ENCODE results near the gene CAPN10.

Gene CAPN10

DNA sequence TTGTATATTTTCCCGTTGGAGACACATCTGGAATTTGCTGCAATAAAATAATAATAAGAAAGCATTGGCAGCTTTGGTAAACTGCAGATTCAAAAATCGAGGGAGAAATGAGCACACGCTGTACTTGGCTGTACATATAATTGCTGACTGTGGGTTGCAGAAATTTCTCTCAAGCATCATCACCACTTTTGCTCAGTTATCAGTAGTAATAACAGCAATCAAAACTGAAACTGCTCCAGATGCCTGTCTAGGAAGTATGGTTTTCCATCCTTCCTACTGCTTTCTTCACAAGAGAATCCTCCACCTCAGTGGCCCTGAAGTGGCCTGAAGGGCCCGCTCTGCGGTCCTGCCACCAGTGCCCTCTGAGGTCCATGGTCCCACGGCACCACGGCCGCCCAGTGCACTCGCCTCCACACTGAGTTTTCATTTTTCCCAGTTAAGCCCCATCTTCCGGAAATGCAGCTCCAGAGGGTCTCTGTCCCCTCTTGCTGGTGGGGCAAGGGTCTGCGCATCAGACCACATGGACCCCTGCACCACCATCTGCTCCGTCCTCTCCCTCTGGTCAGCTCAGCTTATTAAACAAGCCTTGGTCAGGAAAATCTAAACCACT, 22.5 kb upstream of the CAPN10 start:
- DNase-seq, result no peak

DNA sequence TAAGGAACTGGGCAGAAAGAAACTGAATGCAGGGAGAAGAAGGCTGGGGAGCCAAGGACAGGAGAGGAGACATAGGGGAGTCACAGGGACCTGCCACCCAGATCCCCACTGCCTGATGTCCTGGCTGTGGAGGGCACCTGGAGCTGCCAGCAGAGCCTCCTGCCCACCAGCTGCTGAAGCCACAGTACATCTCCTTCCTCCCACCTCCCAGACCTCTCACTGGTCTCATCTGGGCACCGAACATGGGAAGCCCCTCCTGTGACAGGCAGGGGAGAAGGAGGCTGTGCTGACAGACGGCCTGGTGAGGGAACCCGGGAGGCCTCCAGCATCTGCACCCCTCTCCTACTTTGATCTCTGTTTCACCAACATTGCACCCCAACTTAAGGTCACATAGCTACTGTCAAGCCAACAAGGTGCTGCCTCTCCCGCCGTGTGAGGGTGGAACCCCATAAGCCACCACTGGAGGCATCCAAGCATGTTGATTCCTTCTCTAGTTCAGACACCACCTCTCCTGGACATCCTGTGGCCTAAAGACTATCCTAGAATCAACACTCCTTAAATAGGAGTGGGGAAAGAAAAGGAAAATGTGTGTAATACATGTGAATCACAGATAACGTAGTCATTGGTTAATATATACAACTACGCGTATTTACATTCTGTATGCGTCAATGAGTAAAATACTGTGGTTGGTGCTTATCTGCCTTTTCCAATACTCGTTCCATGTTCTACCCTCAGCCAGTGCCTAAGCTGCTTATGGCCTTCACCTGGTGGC, 21.8 kb upstream of the CAPN10 start:
- no peak for DNase-seq

DNA sequence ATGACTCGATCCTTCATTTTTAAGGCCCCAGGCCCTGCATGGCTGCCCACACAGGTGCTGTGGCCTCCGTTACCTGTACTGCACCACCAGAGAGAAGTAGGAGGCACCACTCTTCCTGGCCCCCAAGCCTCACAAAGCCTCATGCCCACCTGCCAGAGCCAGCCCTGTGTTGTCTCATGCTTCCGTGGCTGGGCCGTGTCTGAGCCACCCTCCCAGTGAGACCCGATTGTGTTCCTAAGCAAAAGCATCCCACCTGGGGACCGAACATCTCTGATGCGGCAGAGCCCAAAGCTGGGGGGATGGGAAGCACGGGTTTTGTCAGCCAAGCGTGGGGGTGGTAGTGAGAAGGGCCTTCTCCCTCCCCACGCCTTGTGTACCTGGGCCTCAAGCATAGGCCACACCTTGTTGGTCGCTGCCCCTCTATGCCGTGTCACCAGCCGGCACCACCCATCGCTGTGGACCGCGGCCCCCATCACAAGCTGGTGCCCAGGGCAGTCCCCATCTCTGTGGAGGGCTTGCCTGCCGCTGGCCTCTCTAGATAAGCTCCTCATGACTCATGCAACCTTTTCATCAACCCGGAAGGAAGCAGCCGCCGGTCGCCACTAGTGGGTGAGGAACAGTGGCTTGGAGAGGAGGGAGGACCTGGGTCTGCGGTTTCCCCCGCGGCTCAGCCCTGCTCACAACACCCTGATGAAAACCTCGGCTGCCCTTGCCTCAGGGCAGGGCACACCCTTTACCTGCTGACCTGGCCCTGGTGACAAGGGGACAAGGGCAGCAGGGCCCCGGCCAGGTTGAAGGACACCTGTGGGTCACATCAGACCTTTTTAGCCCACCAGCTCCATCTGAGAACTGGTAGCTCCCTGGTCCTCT, 21.0 kb upstream of the CAPN10 start:
- peak; percentile 78 for DNase-seq

DNA sequence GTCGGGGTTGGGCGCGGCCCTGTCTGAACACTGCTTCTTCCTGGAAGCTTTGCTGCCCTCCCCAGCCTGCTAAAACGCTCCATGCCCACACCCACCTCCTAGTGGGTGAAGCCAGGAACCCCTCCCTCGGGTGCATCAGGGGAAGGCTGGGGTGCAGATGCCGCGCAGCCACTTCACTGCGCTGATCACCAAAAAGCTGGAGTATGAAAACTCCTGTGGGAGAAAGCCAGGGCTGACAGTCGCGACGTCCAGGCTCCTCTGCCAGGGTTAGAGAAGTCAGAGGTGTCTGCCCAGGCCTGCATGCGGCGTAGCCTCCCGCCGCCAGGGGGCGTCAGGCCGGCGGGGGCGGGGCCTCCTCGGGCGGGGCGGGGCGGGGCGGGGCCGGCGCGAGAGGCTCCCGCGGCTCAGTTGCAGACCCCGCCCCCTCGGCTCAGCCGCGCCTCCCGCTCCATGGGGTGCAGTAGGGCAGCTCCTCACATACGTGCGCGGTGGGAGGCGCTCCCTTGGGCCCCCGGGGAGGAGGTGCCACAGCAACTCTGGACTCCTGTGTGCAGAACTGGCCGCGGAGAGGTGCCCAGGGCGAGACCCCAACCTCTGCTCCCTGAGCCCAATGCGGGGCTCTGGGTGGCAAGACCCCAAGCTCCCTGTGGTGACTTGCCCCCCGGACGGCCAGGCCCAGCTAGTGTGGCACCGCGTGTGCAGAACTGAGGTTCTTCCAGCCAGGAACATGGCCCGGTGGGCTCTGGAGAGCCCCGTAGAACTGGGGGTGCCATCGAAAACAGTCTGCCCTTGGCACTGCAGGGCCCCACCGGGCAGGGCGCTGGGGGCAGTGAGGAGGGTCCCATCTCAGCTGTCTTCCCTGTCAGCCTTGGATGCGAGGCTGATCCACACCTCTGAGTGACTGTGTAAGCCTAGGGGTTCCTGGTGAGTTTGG, 20.1 kb upstream of the CAPN10 start:
- peak; percentile 93 for DNase-seq

DNA sequence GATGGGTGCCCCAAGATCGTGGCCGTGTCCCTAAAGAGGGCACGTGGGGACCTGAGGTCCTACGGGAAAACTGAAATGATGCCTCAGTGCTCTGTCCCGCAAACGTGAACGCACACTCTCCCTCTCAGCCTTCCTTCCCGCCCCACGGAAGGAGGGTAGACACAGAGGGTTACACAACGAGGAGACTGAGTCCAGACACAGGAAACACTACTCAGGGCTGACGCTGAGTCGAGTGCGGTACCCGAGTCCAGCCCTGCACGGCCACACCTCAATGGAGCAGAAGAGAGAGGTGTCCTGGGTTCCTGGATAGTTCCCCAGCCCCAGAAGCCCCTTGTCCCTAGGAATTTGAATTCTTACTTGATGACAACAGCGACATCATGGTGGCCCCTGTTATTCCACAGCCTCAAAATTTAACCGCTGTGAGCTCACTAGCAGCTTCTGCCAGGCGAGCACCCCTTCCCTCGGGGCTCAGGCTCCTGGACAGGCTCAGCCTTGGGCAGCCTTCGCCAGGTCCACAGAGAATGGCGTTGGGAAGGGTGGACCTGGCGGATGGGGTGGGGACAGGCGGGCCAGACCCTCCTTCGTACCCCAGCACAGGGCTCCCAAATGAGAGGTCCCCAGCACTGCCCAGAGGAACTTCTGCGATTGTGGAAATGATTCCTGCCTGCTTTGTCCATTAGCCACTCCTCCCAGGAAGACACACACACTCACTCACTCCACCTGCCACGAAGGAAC, 19.2 kb upstream of the CAPN10 start:
- no peak for DNase-seq

DNA sequence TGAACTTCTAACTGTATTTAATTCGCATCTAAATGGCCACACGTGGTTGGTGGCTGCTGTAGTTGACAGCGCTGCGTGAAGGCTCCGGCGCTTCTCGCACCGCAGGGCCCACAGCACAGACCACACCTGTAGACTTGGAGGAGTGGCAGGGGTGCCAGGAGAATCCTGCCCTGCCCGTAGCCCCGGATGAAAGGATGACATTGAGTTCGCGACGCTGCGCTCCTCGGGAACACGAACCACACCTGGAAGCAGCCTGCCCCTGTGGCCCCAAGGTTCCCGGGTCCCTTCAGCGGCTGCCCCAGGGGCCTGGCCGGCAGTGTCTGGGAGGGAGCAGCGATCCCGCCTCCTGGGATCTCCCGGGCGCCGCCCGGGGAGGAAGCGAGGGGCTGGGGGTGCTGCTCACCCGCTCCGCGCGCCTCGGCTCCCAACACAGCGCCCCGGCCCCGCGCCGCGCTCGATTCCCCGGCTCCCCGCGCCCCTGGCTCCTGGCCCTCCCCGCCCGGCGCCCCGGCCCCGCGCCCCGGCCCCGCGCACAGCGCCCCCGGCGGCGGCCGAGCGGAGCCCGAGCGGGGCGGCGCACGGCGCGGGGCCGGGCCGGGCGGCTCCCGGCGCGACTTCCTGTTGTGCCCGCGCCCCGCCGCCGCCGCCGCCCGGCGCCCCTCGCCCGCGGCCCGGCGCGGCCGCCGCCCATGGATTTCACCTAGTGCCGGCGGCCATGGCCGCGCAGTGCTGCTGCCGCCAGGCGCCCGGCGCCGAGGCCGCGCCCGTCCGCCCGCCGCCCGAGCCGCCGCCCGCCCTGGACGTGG, 18.5 kb upstream of the CAPN10 start, which contains the start of gene RNPEPL1:
RNPEPL1 (plus strand) TSS at position 613 of the 806 bp plus-strand sequence; CDS start at position 716, 103 bp downstream.
- DNase-seq, result peak; percentile 54

DNA sequence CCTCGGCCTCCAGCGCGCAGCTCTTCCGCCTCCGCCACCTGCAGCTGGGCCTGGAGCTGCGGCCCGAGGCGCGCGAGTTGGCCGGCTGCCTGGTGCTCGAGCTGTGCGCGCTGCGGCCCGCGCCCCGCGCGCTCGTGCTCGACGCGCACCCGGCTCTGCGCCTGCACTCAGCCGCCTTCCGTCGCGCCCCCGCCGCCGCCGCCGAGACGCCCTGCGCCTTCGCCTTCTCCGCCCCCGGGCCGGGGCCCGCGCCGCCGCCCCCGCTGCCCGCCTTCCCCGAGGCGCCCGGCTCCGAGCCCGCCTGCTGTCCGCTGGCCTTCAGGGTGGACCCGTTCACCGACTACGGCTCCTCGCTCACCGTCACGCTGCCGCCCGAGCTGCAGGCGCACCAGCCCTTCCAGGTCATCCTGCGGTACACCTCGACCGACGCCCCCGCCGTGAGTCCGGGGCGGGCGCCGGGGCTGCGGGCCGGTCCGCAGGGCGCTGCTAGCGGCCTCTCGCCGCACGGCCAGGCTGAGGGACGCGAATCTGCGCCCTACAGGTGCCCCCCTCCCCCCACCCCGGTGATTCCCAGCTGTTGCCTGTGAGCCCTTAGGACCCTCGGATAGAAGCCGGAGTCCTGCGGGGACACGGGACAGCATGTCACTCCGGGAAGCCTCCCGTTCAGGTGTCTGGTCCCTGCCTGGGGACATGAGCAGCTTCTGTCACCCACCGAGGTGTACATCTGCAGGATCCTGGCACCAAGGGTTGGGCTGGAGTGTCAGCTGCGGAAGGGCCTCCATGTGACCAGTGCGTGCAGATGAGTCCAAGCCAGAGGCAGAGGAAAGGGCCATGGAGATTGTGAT, 17.6 kb upstream of the CAPN10 start:
- DNase-seq, result peak; percentile 49

DNA sequence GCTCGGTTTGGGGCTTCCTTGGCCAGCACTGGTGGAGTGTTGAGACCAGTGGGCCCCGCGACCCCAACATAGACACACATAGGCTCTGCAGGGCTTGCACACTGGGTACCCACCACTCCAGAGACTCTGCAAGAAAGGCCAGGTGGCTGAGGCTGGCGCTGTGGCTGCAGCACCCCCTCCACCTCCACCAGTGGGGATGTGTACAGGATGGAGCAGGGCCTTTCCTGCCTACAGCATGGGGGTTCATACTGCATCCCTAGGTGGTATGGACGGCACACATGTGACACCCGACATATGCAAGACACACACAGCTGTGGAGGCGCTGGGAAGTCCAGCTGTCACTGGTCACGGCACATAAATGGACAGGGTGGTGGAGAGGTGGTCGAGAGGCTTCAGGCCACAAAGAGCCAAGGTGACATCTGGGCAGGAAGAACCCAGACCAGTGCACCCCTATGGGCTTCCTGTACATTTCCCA, 17.0 kb upstream of the CAPN10 start:
- DNase-seq, result no peak

DNA sequence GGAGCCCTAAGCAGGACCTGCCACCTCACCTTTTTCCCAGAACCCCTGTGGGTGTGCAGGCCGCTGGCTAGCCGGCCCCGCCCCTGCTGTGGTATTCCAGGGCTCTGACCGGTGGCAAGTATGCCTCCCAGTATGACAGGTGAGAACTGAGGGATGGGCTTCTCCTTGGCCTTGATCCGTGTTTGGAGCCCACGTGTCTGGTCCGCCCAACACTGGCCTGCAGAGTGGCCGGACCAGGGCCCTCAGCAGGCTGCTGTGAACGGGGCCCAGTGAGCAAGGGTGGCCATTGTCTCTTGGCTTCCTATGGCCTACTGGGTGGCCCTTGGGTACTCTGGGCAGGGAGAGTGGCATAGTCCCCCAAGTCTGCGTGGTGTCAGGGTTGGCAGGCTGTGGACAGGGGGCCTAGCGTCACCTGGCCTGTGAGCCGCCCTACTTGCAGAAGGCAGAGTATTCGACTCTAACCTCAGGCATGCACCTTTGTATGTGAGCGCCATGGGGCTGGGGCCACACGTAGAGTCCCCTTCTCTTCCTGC, 16.5 kb upstream of the CAPN10 start:
- no peak for DNase-seq

DNA sequence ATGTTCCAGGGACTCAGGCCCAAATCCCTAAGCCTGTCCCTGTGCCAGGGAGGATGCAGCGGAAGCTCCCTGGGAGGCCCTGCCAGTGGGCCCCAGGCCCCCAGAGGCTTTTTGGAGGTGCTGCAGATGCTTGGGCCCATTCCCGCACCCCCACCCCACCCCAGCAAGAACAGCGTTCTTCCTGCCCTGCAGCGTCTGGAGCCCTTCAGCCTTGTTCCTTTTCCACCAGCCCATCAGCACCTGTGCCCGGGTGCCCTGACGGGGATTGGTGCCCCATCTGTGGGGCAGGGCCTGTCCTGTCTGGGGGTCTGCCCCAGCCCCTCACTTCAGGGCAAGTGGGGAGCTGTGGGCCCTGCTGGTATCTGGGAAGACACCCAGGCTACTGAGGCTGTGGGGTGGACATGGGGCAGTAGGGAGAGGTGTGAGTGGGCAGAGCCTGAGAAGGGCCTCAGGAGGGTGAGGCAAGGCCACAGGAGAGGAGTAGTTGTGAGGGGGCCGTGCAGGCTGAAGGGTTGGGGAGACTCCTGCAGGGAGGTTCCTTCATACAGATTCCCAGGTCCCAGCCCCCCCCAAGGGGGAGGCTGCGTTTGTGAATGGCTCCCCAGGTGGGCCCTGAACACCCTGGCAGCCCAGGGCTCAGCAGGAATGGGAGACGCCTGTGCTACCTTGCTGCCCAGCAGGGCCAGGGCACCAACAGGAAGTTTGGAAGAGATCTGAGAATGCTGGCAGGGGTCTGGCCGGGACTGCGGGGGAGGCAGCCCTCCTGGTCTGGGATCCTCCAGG, 15.8 kb upstream of the CAPN10 start:
- DNase-seq, result no peak

DNA sequence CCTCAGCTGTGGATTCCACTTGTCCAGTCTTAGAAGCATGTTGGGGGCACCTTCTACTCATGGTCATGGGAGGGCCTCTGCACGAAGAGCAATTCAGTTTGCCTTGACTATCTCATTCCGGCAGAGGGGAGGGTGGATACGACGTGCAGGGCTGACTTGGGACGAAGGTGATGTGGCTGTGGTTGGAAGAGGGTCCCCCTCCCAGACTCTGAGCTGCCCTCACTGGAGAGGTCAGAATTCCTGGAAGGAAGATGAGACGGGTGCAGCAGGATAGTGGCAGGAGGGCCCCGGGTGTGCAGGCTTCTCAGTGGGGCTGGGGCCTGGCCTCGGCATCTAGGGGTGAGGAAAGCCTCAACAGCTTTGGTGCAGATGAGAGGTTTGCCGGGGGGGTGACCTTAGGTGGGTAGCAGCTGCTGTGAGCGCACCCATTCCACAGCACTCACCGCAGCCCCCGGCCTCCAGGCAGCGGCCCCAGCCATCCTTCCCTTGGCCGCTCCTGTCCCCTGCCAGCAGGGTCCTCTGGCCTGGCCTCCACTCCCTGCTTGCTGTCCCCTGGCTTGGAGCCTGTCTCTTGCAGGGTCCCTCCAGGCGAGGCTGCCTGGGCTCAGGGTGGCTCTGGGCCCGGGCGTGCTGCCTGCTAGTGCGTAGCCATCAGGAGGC, 15.1 kb upstream of the CAPN10 start:
- no peak for DNase-seq

DNA sequence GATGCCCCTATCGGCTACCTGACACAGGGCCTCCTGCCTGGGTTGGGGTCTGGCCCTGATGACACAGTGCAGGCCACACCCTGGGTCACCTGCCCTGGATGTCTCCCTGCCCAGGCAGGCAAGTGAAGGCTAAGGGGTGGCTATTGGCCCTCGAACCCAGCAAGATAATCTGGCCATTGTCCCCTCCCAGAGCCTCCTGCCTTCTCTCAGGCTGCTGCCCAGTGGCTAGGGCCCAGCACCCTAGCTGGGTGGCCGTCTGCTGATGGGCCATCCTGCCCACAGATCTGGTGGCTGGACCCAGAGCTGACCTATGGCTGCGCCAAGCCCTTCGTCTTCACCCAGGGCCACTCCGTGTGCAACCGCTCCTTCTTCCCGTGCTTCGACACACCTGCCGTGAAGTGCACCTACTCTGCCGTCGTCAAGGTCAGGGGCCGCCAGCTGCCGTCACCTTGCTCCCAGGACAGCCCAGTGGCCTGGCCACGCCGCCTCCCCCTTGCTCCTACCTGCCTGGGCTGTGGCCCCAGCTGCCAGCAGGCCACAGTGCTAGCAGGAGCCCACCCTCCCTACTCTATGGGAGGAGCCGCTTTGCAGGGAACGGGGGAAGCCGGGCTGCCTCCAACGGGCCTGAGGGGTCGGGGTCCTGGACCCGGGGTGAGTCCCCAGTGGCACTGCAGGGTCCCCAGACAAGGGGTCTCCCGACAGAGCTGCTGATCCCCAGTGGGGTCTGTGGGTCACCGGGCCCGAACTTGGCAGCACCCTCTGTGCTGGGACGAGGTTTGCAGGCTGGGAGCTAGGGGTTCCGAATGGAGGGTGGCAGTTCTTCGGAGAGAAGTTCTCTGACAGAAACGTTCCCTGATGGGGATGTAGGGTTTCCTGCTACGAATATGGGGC, 14.1 kb upstream of the CAPN10 start:
- DNase-seq, result no peak

DNA sequence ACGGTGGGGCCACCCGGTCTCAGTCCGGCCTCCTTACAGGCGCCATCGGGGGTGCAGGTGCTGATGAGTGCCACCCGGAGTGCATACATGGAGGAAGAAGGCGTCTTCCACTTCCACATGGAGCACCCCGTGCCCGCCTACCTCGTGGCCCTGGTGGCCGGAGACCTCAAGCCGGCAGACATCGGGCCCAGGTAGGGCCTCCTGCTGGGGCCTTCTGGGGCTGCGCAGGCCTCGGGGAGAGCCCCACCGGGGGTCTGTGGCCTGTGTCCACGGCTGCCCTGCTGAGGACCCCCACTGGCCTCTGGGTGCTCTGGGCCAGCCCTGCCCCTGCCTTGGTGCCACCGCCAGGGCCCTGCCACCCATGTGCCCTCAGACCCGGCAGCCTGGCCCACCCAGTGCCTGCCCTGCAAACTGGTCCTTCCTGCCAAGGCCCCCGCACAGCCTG, 13.4 kb upstream of the CAPN10 start:
- no peak for DNase-seq

DNA sequence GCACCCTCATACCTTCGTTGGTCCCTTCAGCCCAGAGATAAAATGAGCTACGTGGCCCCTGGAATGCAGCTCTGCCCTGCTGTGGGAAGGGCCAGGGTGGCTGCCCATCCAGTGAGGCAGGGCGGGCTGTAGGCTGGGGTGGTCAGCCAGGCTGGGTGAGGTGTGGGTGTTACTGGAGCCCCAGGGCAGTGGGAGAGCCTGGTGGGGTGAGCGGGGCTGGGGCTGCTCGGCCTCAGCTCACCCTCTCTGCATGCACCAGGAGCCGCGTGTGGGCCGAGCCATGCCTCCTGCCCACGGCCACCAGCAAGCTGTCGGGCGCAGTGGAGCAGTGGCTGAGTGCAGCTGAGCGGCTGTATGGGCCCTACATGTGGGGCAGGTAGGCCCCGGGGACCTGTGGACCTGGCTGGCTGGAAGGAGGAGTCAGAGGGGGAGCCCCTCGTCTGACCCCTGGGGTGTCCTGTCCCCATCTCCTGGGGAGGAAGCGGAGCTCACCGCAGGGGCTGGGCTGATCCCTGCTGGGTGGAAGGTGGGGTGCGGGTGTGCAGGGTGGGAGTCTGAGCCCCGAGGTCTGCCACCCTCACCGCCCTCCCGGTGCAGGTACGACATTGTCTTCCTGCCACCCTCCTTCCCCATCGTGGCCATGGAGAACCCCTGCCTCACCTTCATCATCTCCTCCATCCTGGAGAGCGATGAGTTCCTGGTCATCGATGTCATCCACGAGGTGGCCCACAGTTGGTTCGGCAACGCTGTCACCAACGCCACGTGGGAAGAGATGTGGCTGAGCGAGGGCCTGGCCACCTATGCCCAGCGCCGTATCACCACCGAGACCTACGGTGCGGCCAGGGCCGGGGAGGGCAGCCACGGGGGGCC, 12.8 kb upstream of the CAPN10 start:
- no peak for DNase-seq

DNA sequence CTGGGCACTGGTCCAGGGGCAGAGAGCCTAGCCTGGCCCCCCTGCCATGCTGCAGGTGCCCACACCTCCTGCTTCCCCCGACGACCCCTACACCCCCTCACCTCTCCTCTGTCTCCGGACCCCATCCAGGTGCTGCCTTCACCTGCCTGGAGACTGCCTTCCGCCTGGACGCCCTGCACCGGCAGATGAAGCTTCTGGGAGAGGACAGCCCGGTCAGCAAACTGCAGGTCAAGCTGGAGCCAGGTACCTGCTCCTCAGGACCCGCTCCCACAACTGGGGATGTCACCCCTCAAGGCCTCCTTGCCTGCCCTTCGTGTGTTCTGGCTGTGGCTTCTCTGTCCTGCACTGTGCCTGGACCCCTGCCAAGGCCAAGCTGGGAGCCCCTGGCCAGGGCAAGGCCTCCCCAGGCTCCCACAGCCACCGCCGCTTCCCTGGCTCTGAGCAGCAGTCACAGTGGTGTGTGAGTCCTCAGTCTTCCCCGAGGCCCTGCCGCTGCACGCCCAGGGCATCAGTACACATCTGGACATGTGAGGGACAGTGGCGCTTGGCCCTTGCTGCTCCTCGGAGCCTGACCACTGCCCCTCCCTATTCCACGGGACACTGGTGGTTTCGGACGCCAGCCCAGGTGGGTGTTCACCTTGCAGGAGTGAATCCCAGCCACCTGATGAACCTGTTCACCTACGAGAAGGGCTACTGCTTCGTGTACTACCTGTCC, 12.0 kb upstream of the CAPN10 start:
- no peak for DNase-seq
